GM12891 (cell line): ENCODE data around the gene DIS3L2.

Experiments
- PAX5 ChIP-seq: IDR thresholded peaks from 2 replicates; pipeline ENCODE4 v1.6.1; 2011; ENCODE audit warnings: low read length, moderate library complexity, mild to moderate bottlenecking; ENCODE audit not compliant: insufficient read depth, severe bottlenecking
- POLR2A ChIP-seq: IDR thresholded peaks from 2 replicates; pipeline ENCODE4 v1.6.1; 2011; ENCODE audit warnings: low read depth, low read length, control low read depth
- POLR2AphosphoS5 ChIP-seq: IDR thresholded peaks from 2 replicates; pipeline ENCODE4 v1.6.1; 2011; ENCODE audit warnings: low read depth, low read length, control low read depth
- POU2F2 ChIP-seq: IDR thresholded peaks from 2 replicates; pipeline ENCODE4 v1.6.1; 2011; ENCODE audit warnings: low read depth, mild to moderate bottlenecking, control low read depth, low read length, moderate library complexity
- SPI1 ChIP-seq: IDR thresholded peaks from 2 replicates; pipeline ENCODE4 v1.6.1; 2011; ENCODE audit warnings: low read depth, low read length, control low read depth
- TAF1 ChIP-seq: IDR thresholded peaks from 2 replicates; pipeline ENCODE4 v1.6.1; 2011; ENCODE audit warnings: low read depth, low read length, control low read depth

GRCh38 chr2:232341061-232341738, 379.7 kb downstream of the DIS3L2 start:
- TF ChIP-seq POLR2A (no peak), TAF1 (no peak), POLR2AphosphoS5 (no peak), SPI1 (no peak), PAX5 (no peak), POU2F2 (no peak)
